ENCODE measurements around the gene DIP2A.

DIP2A gene

GRCh38 chr21:46616050-46616449, 157.4 kb downstream of the DIP2A start:
- no peaks in the 10 kb centered on the region for H3K9me3 ChIP-seq (ENCODE audit: control insufficient read depth, low read length)
- no peaks in the 10 kb centered on the region for H3K27me3 ChIP-seq (ENCODE audit: control insufficient read depth, insufficient read depth, low read length)
- no peaks in the 10 kb centered on the region for H3K36me3 ChIP-seq (ENCODE audit: control insufficient read depth, insufficient read depth, low read length)
- no peaks in the 10 kb centered on the region for H3K4me1 ChIP-seq (ENCODE audit: control insufficient read depth, insufficient read depth, low read length)
- H3K4me3 ChIP-seq (ENCODE audit: low read length), result no peak overlapping the region
- no peak overlapping the region for H3K9ac ChIP-seq (ENCODE audit: low read length)

DNA sequence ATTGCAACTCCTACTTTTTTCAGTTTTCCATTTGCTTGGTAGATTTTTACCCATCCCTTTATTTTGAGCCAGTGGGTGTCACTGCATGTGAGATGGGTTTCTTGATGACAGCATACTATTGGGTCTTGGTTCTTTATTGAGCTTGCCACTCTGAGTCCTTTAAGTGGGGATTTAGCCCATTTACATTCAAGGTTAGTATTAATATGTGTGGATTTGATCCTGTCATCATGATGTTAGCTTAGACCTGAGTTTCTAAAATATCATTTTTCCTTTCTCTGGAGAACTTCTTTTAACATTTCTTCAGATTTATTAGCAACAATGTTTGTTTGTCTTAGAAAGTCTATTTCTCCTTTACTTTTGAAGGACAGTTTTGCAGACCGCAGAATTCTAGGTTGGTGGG, 158.0 kb downstream of the DIP2A start:
- H3K9me3 ChIP-seq (ENCODE audit: control insufficient read depth, low read length), result no peaks in the 10 kb centered on the region
- H3K27me3 ChIP-seq (ENCODE audit: control insufficient read depth, insufficient read depth, low read length), result no peaks in the 10 kb centered on the region
- H3K36me3 ChIP-seq (ENCODE audit: control insufficient read depth, insufficient read depth, low read length), result no peaks in the 10 kb centered on the region
- peaks cover 4% of the 10 kb centered on the region for H3K4me1 ChIP-seq (ENCODE audit: control insufficient read depth, insufficient read depth, low read length)
- H3K9ac ChIP-seq (ENCODE audit: low read length), result no peak overlapping the region
- H3K4me3 ChIP-seq (ENCODE audit: low read length), result no peak overlapping the region

DNA sequence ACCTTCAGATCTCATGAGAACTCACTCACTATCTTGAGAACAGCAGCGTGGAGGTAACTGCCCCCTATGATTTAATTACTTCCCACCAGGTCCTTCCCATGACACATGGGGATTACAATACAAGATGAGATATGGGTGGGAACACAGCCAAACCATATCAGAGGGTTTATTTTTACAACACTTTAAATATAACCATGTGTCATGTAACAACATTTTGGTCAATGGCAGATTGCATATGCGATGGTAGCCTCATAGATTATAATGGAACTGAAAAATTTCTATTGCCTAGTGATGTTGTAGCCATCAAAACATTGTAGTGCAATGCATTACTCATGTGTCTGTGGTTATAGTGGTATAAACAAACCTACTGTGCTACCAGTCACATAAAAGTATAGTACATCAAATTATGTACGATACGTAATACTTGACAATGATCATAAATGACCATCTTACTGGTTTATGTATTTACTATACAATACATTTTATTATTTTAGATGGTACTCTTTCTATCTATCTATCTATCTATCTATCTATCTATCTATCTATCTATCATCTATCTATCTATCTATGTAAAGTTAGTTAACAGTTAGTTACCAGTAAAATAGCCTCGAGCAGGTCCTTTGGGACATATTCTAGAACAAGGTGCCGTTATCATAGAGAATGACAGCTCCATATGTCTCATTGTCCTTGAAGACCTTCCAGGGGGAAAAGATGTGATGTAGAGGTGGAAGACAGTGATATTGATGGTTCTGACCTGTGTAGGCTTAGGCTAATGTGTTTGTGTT, 158.8 kb downstream of the DIP2A start:
- H3K4me1 ChIP-seq (ENCODE audit: control insufficient read depth, insufficient read depth, low read length), result peaks cover 9% of the 10 kb centered on the region
- no peaks in the 10 kb centered on the region for H3K9me3 ChIP-seq (ENCODE audit: control insufficient read depth, low read length)
- H3K27me3 ChIP-seq (ENCODE audit: control insufficient read depth, insufficient read depth, low read length), result no peaks in the 10 kb centered on the region
- H3K9ac ChIP-seq (ENCODE audit: low read length), result no peak overlapping the region
- no peaks in the 10 kb centered on the region for H3K36me3 ChIP-seq (ENCODE audit: control insufficient read depth, insufficient read depth, low read length)
- no peak overlapping the region for H3K4me3 ChIP-seq (ENCODE audit: low read length)

DNA sequence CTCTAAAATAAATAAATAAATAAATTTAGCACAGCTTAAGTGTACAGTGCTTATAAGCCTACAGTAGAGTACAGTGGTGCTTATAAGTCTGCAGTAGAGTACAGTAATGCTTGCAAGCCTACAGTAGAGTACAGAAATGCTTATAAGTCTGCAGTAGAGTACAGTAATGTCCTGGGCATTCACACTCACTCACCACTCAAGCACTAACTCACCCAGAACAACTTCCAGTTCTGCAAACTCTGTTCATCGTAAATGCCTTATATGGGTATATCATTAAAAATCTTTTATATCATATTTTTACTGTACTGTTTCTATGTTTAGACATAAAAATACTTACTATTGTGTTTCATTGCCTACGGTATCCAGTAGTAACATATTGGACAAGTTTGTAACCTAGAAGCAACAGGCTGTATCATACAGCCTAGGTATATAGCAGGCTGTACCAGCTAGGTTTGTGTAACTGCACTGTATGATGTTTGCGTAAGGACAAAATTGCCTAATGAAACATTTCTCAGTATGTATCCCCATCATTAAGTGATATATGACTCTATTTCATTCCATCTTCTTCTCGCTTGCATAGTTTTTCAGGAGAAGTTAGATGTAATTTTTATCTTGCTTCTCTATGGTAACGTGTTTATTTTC, 160.2 kb downstream of the DIP2A start:
- no peak overlapping the region for H3K4me3 ChIP-seq (ENCODE audit: low read length)
- no peaks in the 10 kb centered on the region for H3K27me3 ChIP-seq (ENCODE audit: control insufficient read depth, insufficient read depth, low read length)
- no peak overlapping the region for H3K9ac ChIP-seq (ENCODE audit: low read length)
- H3K9me3 ChIP-seq (ENCODE audit: control insufficient read depth, low read length), result no peaks in the 10 kb centered on the region
- peaks cover 9% of the 10 kb centered on the region for H3K4me1 ChIP-seq (ENCODE audit: control insufficient read depth, insufficient read depth, low read length)
- H3K36me3 ChIP-seq (ENCODE audit: control insufficient read depth, insufficient read depth, low read length), result no peaks in the 10 kb centered on the region

Measured in mucosa of stomach (tissue), 1 donor.